ENCODE results near the gene ELOVL7.

GRCh38 chr5:60805463-60805862 is 38.6 kb downstream of the ELOVL7 start:
- TF ChIP-seq, protein P1, sequence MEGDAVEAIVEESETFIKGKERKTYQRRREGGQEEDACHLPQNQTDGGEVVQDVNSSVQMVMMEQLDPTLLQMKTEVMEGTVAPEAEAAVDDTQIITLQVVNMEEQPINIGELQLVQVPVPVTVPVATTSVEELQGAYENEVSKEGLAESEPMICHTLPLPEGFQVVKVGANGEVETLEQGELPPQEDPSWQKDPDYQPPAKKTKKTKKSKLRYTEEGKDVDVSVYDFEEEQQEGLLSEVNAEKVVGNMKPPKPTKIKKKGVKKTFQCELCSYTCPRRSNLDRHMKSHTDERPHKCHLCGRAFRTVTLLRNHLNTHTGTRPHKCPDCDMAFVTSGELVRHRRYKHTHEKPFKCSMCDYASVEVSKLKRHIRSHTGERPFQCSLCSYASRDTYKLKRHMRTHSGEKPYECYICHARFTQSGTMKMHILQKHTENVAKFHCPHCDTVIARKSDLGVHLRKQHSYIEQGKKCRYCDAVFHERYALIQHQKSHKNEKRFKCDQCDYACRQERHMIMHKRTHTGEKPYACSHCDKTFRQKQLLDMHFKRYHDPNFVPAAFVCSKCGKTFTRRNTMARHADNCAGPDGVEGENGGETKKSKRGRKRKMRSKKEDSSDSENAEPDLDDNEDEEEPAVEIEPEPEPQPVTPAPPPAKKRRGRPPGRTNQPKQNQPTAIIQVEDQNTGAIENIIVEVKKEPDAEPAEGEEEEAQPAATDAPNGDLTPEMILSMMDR (IDR thresholded peaks at IDR 0.05; ENCODE audit: insufficient read depth, low read length, poor library complexity, severe bottlenecking) = no peak
- TF ChIP-seq EZH2phosphoT487 (conservative IDR thresholded peaks at IDR 0.05; ENCODE audit: low read length) = no peak
